GM23338 (cell line): ENCODE results near the gene ERGIC3. TPM values are rescaled to one million over a fixed set of nuclear protein-coding genes. Genes with fewer than 3 reads are reported as not detected.

Source experiments
- ATAC-seq: fragments of 200-7000 bp; cut with Tn5 transposase; 3 replicates; pipeline ENCODE4 v1.9.1; 2020
- DNase-seq: peaks from one replicate; pipeline ENCODE4 v3.0.0-alpha.2; 2015; ENCODE audit warnings: low spot score
- H2AFZ ChIP-seq: fragments of 200-600 bp; sonication (generic); 2 replicates; pipeline ENCODE4 v1.8.0; 2016; ENCODE audit warnings: antibody characterized with exemption, mild to moderate bottlenecking, moderate library complexity
- H3F3A ChIP-seq: fragments of 200-600 bp; sonication (generic); replicated peaks from 2 replicates; pipeline ENCODE4 v1.8.0; 2017; ENCODE audit warnings: antibody characterized with exemption, mixed run types, low read depth
- H3K27ac ChIP-seq: fragments of 200-600 bp; sonication (generic); 2 replicates; pipeline ENCODE4 v1.6.1; 2016; ENCODE audit warnings: low read depth
- H3K27me3 ChIP-seq: fragments of 200-600 bp; sonication (generic); 2 replicates; pipeline ENCODE4 v1.8.0; 2016; ENCODE audit warnings: mild to moderate bottlenecking, mixed run types, moderate library complexity; ENCODE audit not compliant: insufficient read depth
- H3K36me3 ChIP-seq: fragments of 200-600 bp; sonication (generic); 2 replicates; pipeline ENCODE4 v1.8.0; 2016; ENCODE audit warnings: mild to moderate bottlenecking; ENCODE audit not compliant: insufficient read depth
- H3K4me1 ChIP-seq: fragments of 200-600 bp; sonication (generic); 2 replicates; pipeline ENCODE4 v1.8.0; 2016; ENCODE audit warnings: mild to moderate bottlenecking, moderate library complexity; ENCODE audit not compliant: insufficient read depth
- H3K4me2 ChIP-seq: fragments of 200-600 bp; sonication (generic); 2 replicates; pipeline ENCODE4 v1.7.1; 2017; ENCODE audit warnings: mixed run types
- H3K4me3 ChIP-seq: fragments of 200-600 bp; sonication (generic); 2 replicates; pipeline ENCODE4 v1.6.1; 2016; ENCODE audit warnings: mixed run types
- H3K79me2 ChIP-seq: fragments of 200-600 bp; sonication (generic); replicated peaks from 2 replicates; pipeline ENCODE4 v1.8.0; 2017; ENCODE audit warnings: mild to moderate bottlenecking; ENCODE audit not compliant: insufficient read depth
- H3K9me2 ChIP-seq: fragments of 200-600 bp; sonication (generic); 2 replicates; pipeline ENCODE4 v1.8.0; 2017; ENCODE audit not compliant: insufficient read depth
- H4K20me1 ChIP-seq: fragments of 200-600 bp; sonication (generic); replicated peaks from 2 replicates; pipeline ENCODE4 v1.8.0; 2017; ENCODE audit warnings: mild to moderate bottlenecking; ENCODE audit not compliant: insufficient read depth
- H3K27ac Mint-ChIP-seq: 2 replicates; pipeline ENCODE4 v1.8.0; 2020; ENCODE audit warnings: inconsistent platforms, mild to moderate bottlenecking, moderate library complexity, mixed read lengths
- H3K27me3 Mint-ChIP-seq: 3 replicates; pipeline ENCODE4 v1.8.0; 2022; ENCODE audit warnings: low read depth, mild to moderate bottlenecking, moderate library complexity, mixed read lengths, inconsistent platforms; ENCODE audit not compliant: insufficient read depth, poor library complexity
- H3K36me3 Mint-ChIP-seq: 3 replicates; pipeline ENCODE4 v1.8.0; 2021; ENCODE audit warnings: low read depth, mild to moderate bottlenecking, inconsistent platforms, moderate library complexity, mixed read lengths
- H3K4me1 Mint-ChIP-seq: 3 replicates; pipeline ENCODE4 v1.8.0; 2020; ENCODE audit warnings: mild to moderate bottlenecking, inconsistent platforms, mixed read lengths
- H3K4me3 Mint-ChIP-seq: 3 replicates; pipeline ENCODE4 v1.8.0; 2021; ENCODE audit warnings: moderate library complexity, mild to moderate bottlenecking, inconsistent platforms, mixed read lengths
- H3K9me3 Mint-ChIP-seq: 3 replicates; pipeline ENCODE4 v1.8.0; 2020; ENCODE audit warnings: moderate library complexity, mild to moderate bottlenecking, inconsistent platforms, mixed read lengths
- CREB1 ChIP-seq: fragments of 250-450 bp; sonication (Bioruptor Pico); IDR thresholded peaks from 2 replicates; pipeline ENCODE4 v1.5.0; 2020; ENCODE audit warnings: low read depth, mild to moderate bottlenecking, moderate library complexity
- EZH2phosphoT487 ChIP-seq: fragments of 200-600 bp; sonication (generic); IDR thresholded peaks from one replicate; pipeline ENCODE4 v1.8.1; 2018; ENCODE audit warnings: antibody characterized with exemption; ENCODE audit not compliant: unreplicated experiment
- JUNB ChIP-seq: IDR thresholded peaks from one replicate; pipeline ENCODE4 v1.6.1; 2016; ENCODE audit warnings: antibody characterized with exemption; ENCODE audit not compliant: unreplicated experiment
- NANOG ChIP-seq: IDR thresholded peaks from 2 replicates; pipeline ENCODE4 v1.6.1; 2016; ENCODE audit warnings: antibody characterized with exemption, borderline replicate concordance
- POLR2AphosphoS5 ChIP-seq: IDR thresholded peaks from 2 replicates; pipeline ENCODE4 v1.6.1; 2016; ENCODE audit warnings: antibody characterized with exemption, low read depth
- REST ChIP-seq: IDR thresholded peaks from one replicate; pipeline ENCODE4 v1.6.1; 2018; ENCODE audit warnings: antibody characterized with exemption; ENCODE audit not compliant: unreplicated experiment
- STAT1 ChIP-seq: IDR thresholded peaks from one replicate; pipeline ENCODE4 v1.6.1; 2016; ENCODE audit warnings: antibody characterized with exemption; ENCODE audit not compliant: unreplicated experiment
- ZNF114 ChIP-seq: fragments of 250-450 bp; sonication (Bioruptor Pico); IDR thresholded peaks from 2 replicates; pipeline ENCODE4 v1.5.0; 2020; ENCODE audit warnings: mild to moderate bottlenecking, moderate library complexity
- ZNF331 ChIP-seq: fragments of 250-450 bp; sonication (Bioruptor Pico); IDR thresholded peaks from 2 replicates; pipeline ENCODE4 v1.5.0; 2020; ENCODE audit warnings: low read depth, mild to moderate bottlenecking, moderate library complexity
- polyA plus RNA-seq: library from polyadenylated mRNA; unstranded; fragments of >200 nt; fragmentation: Nextera tagmentation; extraction: Ambion mirVana; gene quantifications from 2 replicates; pipeline ENCODE4 v1.2.1, GENCODE V29; 2016
- total RNA-seq: library from RNA; depleted of rRNA; stranded (reverse); fragments of >200 nt; shearing (Covaris generic); gene quantifications from 2 replicates; pipeline ENCODE4 v1.2.3, GENCODE V29; 2014
- TF ChIP-seq, protein P1 (sequence below), 2 experiments: fragments of 200-600 bp in 1 of 2; sonication (generic) in 1 of 2; conservative IDR thresholded peaks; 2 replicates each; pipeline versions ENCODE4 v1.5.1 to v1.6.1; 2016 to 2017; ENCODE audit warnings: antibody characterized with exemption in 2 of 2, low read depth in 2 of 2, mild to moderate bottlenecking in 2 of 2, moderate library complexity in 1 of 2
- TF ChIP-seq, protein P2 (sequence below): fragments of 250-450 bp; sonication (Bioruptor Pico); IDR thresholded peaks from 2 replicates; pipeline ENCODE4 v1.5.0; 2020; ENCODE audit warnings: mild to moderate bottlenecking, moderate library complexity

Gene ERGIC3
- total and polyA plus RNA-seq, 2 experiments from 2014 or later = 139 to 147 TPM

DNA sequence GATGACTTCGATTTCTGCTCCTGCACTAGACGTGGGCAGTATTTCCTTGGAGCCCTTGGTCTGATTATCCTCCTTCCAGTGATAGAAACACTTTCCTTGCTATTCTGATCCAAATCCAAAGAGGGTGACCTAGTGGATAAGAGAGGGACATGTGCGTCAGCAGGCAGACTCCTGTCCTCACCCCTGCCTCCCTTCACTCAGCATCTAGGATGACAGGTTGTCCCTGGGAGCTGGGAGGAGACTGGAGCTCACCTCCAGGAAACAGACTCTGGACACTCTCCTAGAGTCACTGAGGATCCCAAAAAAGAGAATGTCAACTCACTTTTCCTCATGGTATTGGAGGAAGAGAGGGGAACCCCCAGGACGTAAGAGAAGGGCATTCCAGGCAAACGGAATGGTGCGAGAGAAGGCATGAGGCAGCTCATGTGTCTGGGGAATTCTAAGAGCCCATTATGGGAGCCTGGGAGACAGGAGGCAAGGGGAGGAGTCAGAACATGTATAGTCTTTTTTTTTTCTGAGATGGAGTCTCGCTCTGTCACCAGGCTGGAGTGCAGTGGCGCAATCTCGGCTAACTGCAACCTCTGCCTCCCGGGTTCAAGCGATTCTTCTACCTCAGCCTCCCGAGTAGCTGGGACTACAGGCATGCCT lies 14.6 kb upstream of the ERGIC3 start:
- H2AFZ ChIP-seq = no peak overlapping the region
- no peak overlapping the region for H3K4me3 ChIP-seq
- no peaks in the 10 kb centered on the region for H3F3A ChIP-seq
- Mint-ChIP-seq H3K4me1 (no peaks in the 10 kb centered on the region), H3K27ac (no peak overlapping the region), H3K9me3 (peaks cover 4% of the 10 kb centered on the region; the same call in 2 of the 3 replicates), H3K4me3 (no peak overlapping the region), H3K27me3 (peaks cover 15% of the 10 kb centered on the region), H3K36me3 (no peaks in the 10 kb centered on the region)
- no peaks in the 10 kb centered on the region for H3K27me3 ChIP-seq
- no peaks in the 10 kb centered on the region for H3K9me2 ChIP-seq
- no peak overlapping the region for H3K4me2 ChIP-seq
- no peak for ATAC-seq
- no peaks in the 10 kb centered on the region for H3K36me3 ChIP-seq
- H3K79me2 ChIP-seq = no peaks in the 10 kb centered on the region
- H3K4me1 ChIP-seq = no peaks in the 10 kb centered on the region
- no peak for TF ChIP-seq STAT1
- TF ChIP-seq, protein P1, sequence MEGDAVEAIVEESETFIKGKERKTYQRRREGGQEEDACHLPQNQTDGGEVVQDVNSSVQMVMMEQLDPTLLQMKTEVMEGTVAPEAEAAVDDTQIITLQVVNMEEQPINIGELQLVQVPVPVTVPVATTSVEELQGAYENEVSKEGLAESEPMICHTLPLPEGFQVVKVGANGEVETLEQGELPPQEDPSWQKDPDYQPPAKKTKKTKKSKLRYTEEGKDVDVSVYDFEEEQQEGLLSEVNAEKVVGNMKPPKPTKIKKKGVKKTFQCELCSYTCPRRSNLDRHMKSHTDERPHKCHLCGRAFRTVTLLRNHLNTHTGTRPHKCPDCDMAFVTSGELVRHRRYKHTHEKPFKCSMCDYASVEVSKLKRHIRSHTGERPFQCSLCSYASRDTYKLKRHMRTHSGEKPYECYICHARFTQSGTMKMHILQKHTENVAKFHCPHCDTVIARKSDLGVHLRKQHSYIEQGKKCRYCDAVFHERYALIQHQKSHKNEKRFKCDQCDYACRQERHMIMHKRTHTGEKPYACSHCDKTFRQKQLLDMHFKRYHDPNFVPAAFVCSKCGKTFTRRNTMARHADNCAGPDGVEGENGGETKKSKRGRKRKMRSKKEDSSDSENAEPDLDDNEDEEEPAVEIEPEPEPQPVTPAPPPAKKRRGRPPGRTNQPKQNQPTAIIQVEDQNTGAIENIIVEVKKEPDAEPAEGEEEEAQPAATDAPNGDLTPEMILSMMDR (conservative IDR thresholded peaks at IDR 0.05; ENCODE audit: low read depth in 2 of 2) = no peak
- no peak for TF ChIP-seq EZH2phosphoT487
- no peak for TF ChIP-seq REST
- no peak for TF ChIP-seq ZNF114 (CRISPR knock-in tag)
- TF ChIP-seq, protein P2, sequence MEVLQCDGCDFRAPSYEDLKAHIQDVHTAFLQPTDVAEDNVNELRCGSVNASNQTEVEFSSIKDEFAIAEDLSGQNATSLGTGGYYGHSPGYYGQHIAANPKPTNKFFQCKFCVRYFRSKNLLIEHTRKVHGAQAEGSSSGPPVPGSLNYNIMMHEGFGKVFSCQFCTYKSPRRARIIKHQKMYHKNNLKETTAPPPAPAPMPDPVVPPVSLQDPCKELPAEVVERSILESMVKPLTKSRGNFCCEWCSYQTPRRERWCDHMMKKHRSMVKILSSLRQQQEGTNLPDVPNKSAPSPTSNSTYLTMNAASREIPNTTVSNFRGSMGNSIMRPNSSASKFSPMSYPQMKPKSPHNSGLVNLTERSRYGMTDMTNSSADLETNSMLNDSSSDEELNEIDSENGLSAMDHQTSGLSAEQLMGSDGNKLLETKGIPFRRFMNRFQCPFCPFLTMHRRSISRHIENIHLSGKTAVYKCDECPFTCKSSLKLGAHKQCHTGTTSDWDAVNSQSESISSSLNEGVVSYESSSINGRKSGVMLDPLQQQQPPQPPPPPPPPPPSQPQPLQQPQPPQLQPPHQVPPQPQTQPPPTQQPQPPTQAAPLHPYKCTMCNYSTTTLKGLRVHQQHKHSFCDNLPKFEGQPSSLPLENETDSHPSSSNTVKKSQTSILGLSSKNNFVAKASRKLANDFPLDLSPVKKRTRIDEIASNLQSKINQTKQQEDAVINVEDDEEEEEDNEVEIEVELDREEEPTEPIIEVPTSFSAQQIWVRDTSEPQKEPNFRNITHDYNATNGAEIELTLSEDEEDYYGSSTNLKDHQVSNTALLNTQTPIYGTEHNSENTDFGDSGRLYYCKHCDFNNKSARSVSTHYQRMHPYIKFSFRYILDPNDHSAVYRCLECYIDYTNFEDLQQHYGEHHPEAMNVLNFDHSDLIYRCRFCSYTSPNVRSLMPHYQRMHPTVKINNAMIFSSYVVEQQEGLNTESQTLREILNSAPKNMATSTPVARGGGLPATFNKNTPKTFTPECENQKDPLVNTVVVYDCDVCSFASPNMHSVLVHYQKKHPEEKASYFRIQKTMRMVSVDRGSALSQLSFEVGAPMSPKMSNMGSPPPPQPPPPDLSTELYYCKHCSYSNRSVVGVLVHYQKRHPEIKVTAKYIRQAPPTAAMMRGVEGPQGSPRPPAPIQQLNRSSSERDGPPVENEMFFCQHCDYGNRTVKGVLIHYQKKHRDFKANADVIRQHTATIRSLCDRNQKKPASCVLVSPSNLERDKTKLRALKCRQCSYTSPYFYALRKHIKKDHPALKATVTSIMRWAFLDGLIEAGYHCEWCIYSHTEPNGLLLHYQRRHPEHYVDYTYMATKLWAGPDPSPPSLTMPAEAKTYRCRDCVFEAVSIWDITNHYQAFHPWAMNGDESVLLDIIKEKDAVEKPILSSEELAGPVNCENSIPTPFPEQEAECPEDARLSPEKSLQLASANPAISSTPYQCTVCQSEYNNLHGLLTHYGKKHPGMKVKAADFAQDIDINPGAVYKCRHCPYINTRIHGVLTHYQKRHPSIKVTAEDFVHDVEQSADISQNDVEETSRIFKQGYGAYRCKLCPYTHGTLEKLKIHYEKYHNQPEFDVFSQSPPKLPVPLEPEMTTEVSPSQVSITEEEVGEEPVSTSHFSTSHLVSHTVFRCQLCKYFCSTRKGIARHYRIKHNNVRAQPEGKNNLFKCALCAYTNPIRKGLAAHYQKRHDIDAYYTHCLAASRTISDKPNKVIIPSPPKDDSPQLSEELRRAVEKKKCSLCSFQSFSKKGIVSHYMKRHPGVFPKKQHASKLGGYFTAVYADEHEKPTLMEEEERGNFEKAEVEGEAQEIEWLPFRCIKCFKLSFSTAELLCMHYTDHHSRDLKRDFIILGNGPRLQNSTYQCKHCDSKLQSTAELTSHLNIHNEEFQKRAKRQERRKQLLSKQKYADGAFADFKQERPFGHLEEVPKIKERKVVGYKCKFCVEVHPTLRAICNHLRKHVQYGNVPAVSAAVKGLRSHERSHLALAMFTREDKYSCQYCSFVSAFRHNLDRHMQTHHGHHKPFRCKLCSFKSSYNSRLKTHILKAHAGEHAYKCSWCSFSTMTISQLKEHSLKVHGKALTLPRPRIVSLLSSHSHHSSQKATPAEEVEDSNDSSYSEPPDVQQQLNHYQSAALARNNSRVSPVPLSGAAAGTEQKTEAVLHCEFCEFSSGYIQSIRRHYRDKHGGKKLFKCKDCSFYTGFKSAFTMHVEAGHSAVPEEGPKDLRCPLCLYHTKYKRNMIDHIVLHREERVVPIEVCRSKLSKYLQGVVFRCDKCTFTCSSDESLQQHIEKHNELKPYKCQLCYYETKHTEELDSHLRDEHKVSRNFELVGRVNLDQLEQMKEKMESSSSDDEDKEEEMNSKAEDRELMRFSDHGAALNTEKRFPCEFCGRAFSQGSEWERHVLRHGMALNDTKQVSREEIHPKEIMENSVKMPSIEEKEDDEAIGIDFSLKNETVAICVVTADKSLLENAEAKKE (CRISPR knock-in tag) = no peak
- TF ChIP-seq POLR2AphosphoS5 = no peak
- no peak for TF ChIP-seq JUNB
- no peak for TF ChIP-seq ZNF331
- TF ChIP-seq CREB1 (CRISPR knock-in tag) = no peak
- no peak for TF ChIP-seq NANOG
- H4K20me1 ChIP-seq = no peaks in the 10 kb centered on the region
- DNase-seq = peak; percentile 22
- H3K27ac ChIP-seq = no peak overlapping the region
